ENCODE results near the gene ACE. TPM values are rescaled to one million over a fixed set of nuclear protein-coding genes. Genes with fewer than 3 reads are reported as not detected.

Gene ACE
- 1.5 to 4.5 TPM (median 3.4 TPM) in 5 replicates for total RNA-seq (2022; extraction: Qiagen RNA extraction)

DNA sequence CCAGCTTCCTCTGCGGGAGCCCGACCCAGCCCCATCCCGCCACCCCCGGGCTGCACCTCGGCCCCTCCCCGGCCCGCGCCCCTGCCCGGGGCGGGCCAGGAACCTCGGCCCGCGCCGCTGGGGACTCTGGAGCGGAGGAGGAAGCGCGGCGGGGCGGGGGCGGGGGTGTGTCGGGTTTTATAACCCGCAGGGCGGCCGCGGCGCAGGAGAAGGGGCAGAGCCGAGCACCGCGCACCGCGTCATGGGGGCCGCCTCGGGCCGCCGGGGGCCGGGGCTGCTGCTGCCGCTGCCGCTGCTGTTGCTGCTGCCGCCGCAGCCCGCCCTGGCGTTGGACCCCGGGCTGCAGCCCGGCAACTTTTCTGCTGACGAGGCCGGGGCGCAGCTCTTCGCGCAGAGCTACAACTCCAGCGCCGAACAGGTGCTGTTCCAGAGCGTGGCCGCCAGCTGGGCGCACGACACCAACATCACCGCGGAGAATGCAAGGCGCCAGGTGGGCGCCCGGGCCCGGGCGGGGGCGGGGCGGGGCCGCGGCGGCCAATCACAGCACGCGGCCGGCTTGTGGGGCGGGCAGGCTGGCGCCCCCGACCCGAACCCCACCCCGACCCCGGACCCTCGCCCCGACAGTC, at the start of gene ACE:
Gene ACE, plus strand, starts transcription at position 208 of the 626 bp plus-strand sequence. Its CDS starts 34 bp downstream, at position 242.

DNA sequence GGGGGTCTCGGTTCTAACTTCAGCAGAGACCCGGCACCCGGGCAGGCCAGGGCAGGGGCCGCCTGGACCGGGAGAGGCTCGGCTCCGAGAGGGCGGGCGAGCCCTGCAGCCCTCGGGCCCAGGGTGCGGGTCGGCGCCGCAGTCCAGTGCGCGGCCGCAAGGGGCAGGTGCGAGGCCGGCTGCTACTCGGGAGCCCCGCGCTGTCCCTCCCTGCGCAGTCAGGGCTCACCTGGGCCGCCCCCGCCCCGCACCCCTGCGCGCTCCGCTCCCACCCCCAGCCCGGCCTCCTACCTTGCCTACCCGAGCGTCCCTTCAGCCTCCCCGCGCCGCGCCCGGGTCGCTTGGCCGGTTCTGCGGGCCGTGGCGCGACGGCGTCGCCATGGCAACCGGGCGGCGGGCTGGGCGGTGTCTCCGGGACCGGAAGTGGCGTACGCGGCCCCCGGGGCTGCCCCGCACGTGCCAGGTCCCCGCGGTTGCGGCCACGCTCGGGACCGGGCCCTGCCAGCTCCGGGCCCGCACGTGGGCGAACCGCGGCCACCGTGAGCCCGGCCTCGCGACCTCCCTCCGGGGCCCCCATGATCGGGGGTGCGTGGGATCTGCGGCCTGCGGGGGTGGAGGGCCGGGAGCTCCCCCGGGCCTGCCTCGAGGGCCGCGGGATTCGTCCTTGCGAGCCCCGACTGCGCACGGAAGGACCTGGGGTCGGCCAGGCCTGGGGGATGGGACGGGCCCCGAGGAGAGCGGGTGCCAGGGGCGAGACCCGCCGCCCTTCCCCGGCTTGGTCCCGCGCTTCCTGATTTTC, 30.7 kb upstream of the ACE start, which contains the start of gene CYB561:
Gene CYB561, minus strand, starts transcription at position 353 of the 799 bp plus-strand sequence. CDS start 8,759 bp downstream, outside the sequence.

DNA sequence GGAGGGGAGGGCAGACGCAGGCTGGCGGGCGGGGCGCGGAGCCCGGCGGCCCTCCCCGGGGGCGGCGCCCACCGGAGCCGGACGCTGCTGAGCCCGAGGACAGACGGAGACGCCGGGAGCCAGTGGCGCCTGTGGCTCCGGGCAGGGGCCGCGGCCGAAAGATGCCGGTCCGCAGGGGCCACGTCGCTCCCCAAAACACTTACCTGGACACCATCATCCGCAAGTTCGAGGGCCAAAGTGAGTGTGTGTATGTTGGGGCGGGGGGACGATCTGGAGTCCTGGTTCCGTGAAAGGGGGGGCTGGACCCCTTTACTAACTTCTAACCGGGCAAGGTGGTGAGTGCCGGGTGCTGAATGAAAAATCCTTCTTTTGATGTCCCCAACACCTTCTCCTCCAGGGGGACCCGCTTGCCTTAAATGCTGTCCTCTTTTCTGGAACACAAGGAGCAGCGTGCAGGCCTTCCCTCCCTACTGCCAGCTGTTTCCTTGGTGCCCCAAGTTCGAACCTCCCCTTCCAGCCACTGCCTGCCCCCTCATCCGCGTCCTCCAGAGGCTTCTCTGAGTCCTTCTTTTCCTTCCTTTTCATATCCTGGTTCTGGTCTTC, 46.5 kb downstream of the ACE start, which contains the start of gene KCNH6:
Gene KCNH6, plus strand, starts transcription at position 106 of the 603 bp plus-strand sequence. Its CDS starts 56 bp downstream, at position 162.

Other genes starting within 250 kb of the ACE start
- 28.9 to 36.6 TPM (median 35.7 TPM) in 5 replicates for gene CYB561, start 30.8 kb upstream of the ACE start, total RNA-seq (2022; extraction: Qiagen RNA extraction)
- 0.02 to 0.06 TPM (median 0.05 TPM) in 3 of 5 replicates, not detected in the others for gene KCNH6, start 46.3 kb downstream of the ACE start, total RNA-seq (2022; extraction: Qiagen RNA extraction)
- 42.0 to 67.7 TPM (median 62.1 TPM) in 5 replicates for gene DCAF7, start 73.4 kb downstream of the ACE start, total RNA-seq (2022; extraction: Qiagen RNA extraction)
- 55.6 to 57.7 TPM (median 56.5 TPM) in 5 replicates for gene TACO1, start 123.8 kb downstream of the ACE start, total RNA-seq (2022; extraction: Qiagen RNA extraction)
- gene MAP3K3, start 145.4 kb downstream of the ACE start, total RNA-seq (2022; extraction: Qiagen RNA extraction) = 13.5 to 20.5 TPM (median 18.4 TPM) in 5 replicates
- 8.1 to 11.2 TPM (median 8.9 TPM) in 5 replicates for gene LIMD2, start 223.1 kb downstream of the ACE start, total RNA-seq (2022; extraction: Qiagen RNA extraction)